Chondrocyte (in vitro differentiated cells): ENCODE results near the gene TCF4. TPM values are rescaled to one million over a fixed set of nuclear protein-coding genes. Genes with fewer than 3 reads are reported as not detected.

ENCODE experiments used
- DNase-seq: peaks from one replicate; pipeline ENCODE4 v3.0.0; 2021; ENCODE audit warnings: mixed read lengths, low spot score
- H3K27ac Mint-ChIP-seq: one replicate; pipeline ENCODE4 v1.8.0; 2021; ENCODE audit warnings: mild to moderate bottlenecking, moderate library complexity, mixed read lengths; ENCODE audit not compliant: unreplicated experiment
- H3K27me3 Mint-ChIP-seq: 2 replicates; pipeline ENCODE4 v1.8.0; 2021; ENCODE audit warnings: low read depth, mixed read lengths
- H3K36me3 Mint-ChIP-seq: 2 replicates; pipeline ENCODE4 v1.8.0; 2021; ENCODE audit warnings: low read depth, mixed read lengths
- H3K4me1 Mint-ChIP-seq: 2 replicates; pipeline ENCODE4 v1.8.0; 2021; ENCODE audit warnings: low read depth, mild to moderate bottlenecking, mixed read lengths
- H3K4me3 Mint-ChIP-seq: one replicate; pipeline ENCODE4 v1.8.0; 2021; ENCODE audit warnings: mild to moderate bottlenecking, moderate library complexity, mixed read lengths; ENCODE audit not compliant: unreplicated experiment
- H3K9me3 Mint-ChIP-seq: 2 replicates; pipeline ENCODE4 v1.8.0; 2021; ENCODE audit warnings: low read depth, mixed read lengths
- total RNA-seq: library from RNA; stranded (reverse); gene quantifications from 3 replicates; pipeline ENCODE4 v1.2.1, GENCODE V29; 2021
- TF ChIP-seq, protein P1 (sequence below): fragments of 200-600 bp; sonication (generic); IDR thresholded peaks from 2 replicates; pipeline ENCODE4 v1.5.0; 2021; ENCODE audit warnings: antibody characterized with exemption, mild to moderate bottlenecking, moderate library complexity

The TCF4 gene
- total RNA-seq, 1 donor from 2014 or later, result 36.8 TPM

DNA sequence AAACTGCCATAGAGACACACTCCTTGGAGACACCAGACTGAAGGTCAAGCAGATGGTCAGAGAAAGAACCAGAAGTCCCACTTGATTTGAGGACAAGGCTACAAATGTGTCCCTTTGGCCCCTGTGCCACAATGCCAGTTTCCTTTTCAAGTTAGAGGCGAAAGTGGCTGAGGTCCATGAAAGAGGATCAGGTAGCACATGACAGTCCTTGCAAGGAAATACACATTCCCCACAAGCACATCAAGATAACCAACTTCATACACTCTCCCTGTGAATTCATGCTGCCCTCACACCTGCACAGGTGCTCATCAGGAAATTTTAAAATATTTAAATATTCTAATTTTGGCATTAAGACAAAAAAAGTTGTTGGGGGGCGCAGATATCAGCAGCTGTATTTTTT, 218.6 kb downstream of the TCF4 start:
- no peaks in the 10 kb centered on the region for H3K36me3 Mint-ChIP-seq

DNA sequence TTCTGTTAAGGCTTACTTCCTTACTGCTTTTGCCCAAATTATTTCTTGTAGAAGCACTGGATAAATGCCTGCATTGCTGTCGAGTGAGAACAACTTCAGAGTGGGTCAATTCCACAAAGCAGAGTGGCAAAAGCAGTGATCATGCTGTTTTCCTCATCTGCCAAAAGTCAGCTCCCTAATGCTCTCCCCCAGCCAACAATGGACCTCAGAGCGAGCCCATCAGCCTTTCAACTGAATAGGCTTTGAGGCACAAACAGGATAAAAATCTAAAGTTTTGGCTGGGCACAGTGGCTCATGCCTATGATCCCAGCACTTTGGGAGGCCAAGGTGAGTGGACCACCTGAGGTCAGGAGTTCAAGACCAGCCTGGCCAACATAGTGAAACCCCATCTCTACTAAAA, 222.7 kb downstream of the TCF4 start:
- Mint-ChIP-seq H3K4me3 (no peak overlapping the region), H3K36me3 (peaks cover 3% of the 10 kb centered on the region), H3K9me3 (peaks cover 5% of the 10 kb centered on the region), H3K27me3 (no peaks in the 10 kb centered on the region), H3K27ac (no peak overlapping the region), H3K4me1 (no peaks in the 10 kb centered on the region)
- no peak for DNase-seq
- TF ChIP-seq, protein P1, sequence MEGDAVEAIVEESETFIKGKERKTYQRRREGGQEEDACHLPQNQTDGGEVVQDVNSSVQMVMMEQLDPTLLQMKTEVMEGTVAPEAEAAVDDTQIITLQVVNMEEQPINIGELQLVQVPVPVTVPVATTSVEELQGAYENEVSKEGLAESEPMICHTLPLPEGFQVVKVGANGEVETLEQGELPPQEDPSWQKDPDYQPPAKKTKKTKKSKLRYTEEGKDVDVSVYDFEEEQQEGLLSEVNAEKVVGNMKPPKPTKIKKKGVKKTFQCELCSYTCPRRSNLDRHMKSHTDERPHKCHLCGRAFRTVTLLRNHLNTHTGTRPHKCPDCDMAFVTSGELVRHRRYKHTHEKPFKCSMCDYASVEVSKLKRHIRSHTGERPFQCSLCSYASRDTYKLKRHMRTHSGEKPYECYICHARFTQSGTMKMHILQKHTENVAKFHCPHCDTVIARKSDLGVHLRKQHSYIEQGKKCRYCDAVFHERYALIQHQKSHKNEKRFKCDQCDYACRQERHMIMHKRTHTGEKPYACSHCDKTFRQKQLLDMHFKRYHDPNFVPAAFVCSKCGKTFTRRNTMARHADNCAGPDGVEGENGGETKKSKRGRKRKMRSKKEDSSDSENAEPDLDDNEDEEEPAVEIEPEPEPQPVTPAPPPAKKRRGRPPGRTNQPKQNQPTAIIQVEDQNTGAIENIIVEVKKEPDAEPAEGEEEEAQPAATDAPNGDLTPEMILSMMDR, result no peak

More for the DNA sequence above, 218.6 kb downstream of the TCF4 start:
- TF ChIP-seq, protein P1, result no peak
- no peak overlapping the region for H3K4me3 Mint-ChIP-seq
- H3K27ac Mint-ChIP-seq, result no peak overlapping the region
- peaks cover 6% of the 10 kb centered on the region for H3K4me1 Mint-ChIP-seq
- no peaks in the 10 kb centered on the region for H3K27me3 Mint-ChIP-seq
- DNase-seq, result no peak
- no peaks in the 10 kb centered on the region for H3K9me3 Mint-ChIP-seq

- TF ChIP-seq, protein P1, result no peak
- peaks cover 5% of the 10 kb centered on the region for H3K9me3 Mint-ChIP-seq
- H3K36me3 Mint-ChIP-seq, result peaks cover 3% of the 10 kb centered on the region
- no peak for DNase-seq
- no peaks in the 10 kb centered on the region for H3K27me3 Mint-ChIP-seq
- no peak overlapping the region for H3K27ac Mint-ChIP-seq
- no peak overlapping the region for H3K4me3 Mint-ChIP-seq
- no peaks in the 10 kb centered on the region for H3K4me1 Mint-ChIP-seq
Measured at GRCh38 chr18:55362303-55362702, 225.7 kb downstream of the TCF4 start.

DNA sequence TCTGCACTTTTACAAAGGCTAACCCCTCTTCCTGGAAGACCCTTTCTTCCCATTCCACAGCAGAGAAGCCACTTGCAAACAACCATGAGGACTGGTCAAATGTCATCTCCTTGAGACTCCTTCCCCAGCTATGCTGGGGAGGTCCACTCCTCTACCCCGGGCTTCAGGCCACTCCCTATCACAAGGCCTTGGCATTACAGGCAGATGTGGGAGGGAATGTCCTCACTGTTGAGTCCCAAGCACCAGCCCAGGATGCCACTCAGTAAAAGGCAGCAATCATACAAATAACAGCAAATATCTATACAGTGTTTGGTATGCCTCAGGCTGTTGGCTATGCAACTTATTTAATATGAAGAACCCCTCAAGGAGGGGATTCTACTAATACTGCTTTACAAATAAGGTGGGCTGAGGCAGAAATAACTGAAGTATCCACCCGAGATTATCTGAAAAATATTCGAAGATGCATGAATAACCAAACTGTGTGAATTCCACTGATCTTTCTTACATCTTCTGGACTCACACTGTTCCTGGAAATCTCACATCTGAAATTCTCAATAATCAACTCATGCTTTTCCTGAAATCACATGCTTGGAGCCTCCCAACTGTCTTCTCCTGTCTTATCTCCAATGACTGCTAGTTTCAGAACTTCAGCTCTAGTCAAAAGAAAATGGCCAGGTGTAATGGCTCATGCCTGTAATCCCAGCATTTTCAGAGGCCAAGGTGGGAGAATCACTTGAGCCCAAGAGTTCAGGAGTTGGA, 226.3 kb downstream of the TCF4 start:
- no peak for DNase-seq
- Mint-ChIP-seq H3K27me3 (no peaks in the 10 kb centered on the region), H3K4me1 (no peaks in the 10 kb centered on the region), H3K9me3 (peaks cover 5% of the 10 kb centered on the region), H3K4me3 (no peak overlapping the region), H3K27ac (no peak overlapping the region), H3K36me3 (peaks cover 3% of the 10 kb centered on the region)
- TF ChIP-seq, protein P1, result no peak

DNA sequence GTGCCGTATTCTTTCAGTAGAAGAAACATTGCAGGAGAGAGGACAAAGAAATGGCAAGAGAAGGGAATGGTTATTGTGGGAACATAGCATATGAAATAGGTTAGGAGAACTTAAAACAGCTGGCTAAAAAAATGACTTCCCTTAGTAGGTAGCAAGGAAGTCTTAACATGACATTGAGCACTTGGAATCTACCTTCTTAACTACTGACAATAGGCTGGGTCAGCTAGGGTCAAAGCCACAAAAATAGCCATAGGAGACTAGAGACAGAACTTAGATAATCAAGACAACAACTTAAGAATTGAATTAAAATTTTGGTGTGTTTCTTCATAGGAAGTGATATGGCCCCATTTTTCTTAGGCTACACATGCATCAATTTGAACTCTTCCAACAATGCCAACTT, 227.9 kb downstream of the TCF4 start:
- Mint-ChIP-seq H3K4me3 (no peak overlapping the region), H3K9me3 (peaks cover 5% of the 10 kb centered on the region), H3K36me3 (peaks cover 3% of the 10 kb centered on the region), H3K27me3 (no peaks in the 10 kb centered on the region), H3K27ac (no peak overlapping the region), H3K4me1 (peaks cover 3% of the 10 kb centered on the region)
- TF ChIP-seq, protein P1, result no peak
- no peak for DNase-seq
